ENCODE results near the gene TRAM2.
A peak's percentile ranks its signal among the peaks of the same experiment; 100 is the strongest.

Gene TRAM2

GRCh38 chr6:52566201-52566600 is 10.7 kb downstream of the TRAM2 start:
- DNase-seq, result no peak

- no peak for DNase-seq
Observed at GRCh38 chr6:52564856-52565255, 12.0 kb downstream of the TRAM2 start.

GRCh38 chr6:52562911-52563310 is 13.9 kb downstream of the TRAM2 start:
- no peak for DNase-seq

- no peak for DNase-seq
Observed at GRCh38 chr6:52560462-52560861, 16.4 kb downstream of the TRAM2 start.

GRCh38 chr6:52558266-52559000 is 18.4 kb downstream of the TRAM2 start:
- no peak for DNase-seq

- DNase-seq, result no peak
Observed at GRCh38 chr6:52557389-52558265, 19.2 kb downstream of the TRAM2 start.

GRCh38 chr6:52555518-52556233 is 21.2 kb downstream of the TRAM2 start:
- DNase-seq, result no peak

GRCh38 chr6:52554684-52555280 is 22.1 kb downstream of the TRAM2 start:
- no peak for DNase-seq

GRCh38 chr6:52553719-52554118 is 23.1 kb downstream of the TRAM2 start:
- DNase-seq, result no peak

- DNase-seq, result no peak
Observed at GRCh38 chr6:52553158-52553557, 23.7 kb downstream of the TRAM2 start.

GRCh38 chr6:52552278-52552643 is 24.6 kb downstream of the TRAM2 start:
- no peak for DNase-seq

GRCh38 chr6:52551483-52552277 is 25.2 kb downstream of the TRAM2 start:
- DNase-seq, result no peak

GRCh38 chr6:52550870-52551269 is 26.0 kb downstream of the TRAM2 start:
- no peak for DNase-seq

- DNase-seq, result no peak
Observed at GRCh38 chr6:52550014-52550575, 26.8 kb downstream of the TRAM2 start.

- DNase-seq, result no peak
Observed at GRCh38 chr6:52549428-52549827, 27.4 kb downstream of the TRAM2 start.

- no peak for DNase-seq
Observed at GRCh38 chr6:52548999-52549398, 27.9 kb downstream of the TRAM2 start.

- DNase-seq, result peak in 1 of 2 experiments; percentile 34
Observed at GRCh38 chr6:52548353-52548713, 28.5 kb downstream of the TRAM2 start.

- DNase-seq, result no peak
Observed at GRCh38 chr6:52547647-52548352, 29.1 kb downstream of the TRAM2 start.

- DNase-seq, result no peak
Observed at GRCh38 chr6:52546678-52547077, 30.2 kb downstream of the TRAM2 start.

- DNase-seq, result no peak
Observed at GRCh38 chr6:52546192-52546591, 30.7 kb downstream of the TRAM2 start.

GRCh38 chr6:52545406-52546119 is 31.3 kb downstream of the TRAM2 start:
- no peak for DNase-seq

All from AML-193 (cell line).